Esophagus (tissue), 2 donors: ENCODE measurements around the gene CCDC50. TPM values are rescaled to one million over a fixed set of nuclear protein-coding genes. Genes with fewer than 3 reads are reported as not detected.

ENCODE experiments used
- H3K27ac ChIP-seq, 2 donors: one replicate each; pipeline ENCODE4 v1.5.1; 2013; ENCODE audit warnings: low read depth in 2 of 2, mild to moderate bottlenecking in 2 of 2, inconsistent platforms in 1 of 2, low read length in 1 of 2, moderate library complexity in 1 of 2
- H3K27me3 ChIP-seq, 2 donors: one replicate each; pipeline ENCODE4 v1.6.1; 2013; ENCODE audit warnings: low read length in 2 of 2, control low read depth in 1 of 2, mild to moderate bottlenecking in 1 of 2; ENCODE audit not compliant: insufficient read depth in 2 of 2, control insufficient read depth in 1 of 2
- H3K36me3 ChIP-seq, 2 donors: one replicate each; pipeline ENCODE4 v1.6.1; 2013; ENCODE audit warnings: low read length in 1 of 2; ENCODE audit not compliant: control insufficient read depth in 2 of 2, insufficient read depth in 2 of 2
- H3K4me1 ChIP-seq, 2 donors: one replicate each; pipeline ENCODE4 v1.6.1; 2013; ENCODE audit warnings: low read length in 1 of 2; ENCODE audit not compliant: control insufficient read depth in 2 of 2, insufficient read depth in 2 of 2
- H3K4me3 ChIP-seq, 2 donors: one replicate each; pipeline ENCODE4 v1.5.1; 2013; ENCODE audit warnings: low read length in 2 of 2, mild to moderate bottlenecking in 2 of 2, low read depth in 1 of 2, moderate library complexity in 1 of 2
- H3K9me3 ChIP-seq, 2 donors: one replicate each; pipeline ENCODE4 v1.6.1; 2013; ENCODE audit warnings: mild to moderate bottlenecking in 2 of 2, low read depth in 1 of 2, low read length in 1 of 2, moderate library complexity in 1 of 2; ENCODE audit not compliant: control insufficient read depth in 2 of 2, insufficient read depth in 1 of 2
- WGBS, 2 donors: extraction: QIAGEN DNeasy Blood & Tissue Kit; methylation state at CpG; one replicate each; pipeline ENCODE4 v1.1.7; 2013; 5-methylcytosine and 5-hydroxymethylcytosine counted together
- polyA plus RNA-seq, 2 donors: library from polyadenylated mRNA; stranded (reverse); fragments of 200-250 nt; gene quantifications; one replicate each; pipeline ENCODE4 v1.2.3, GENCODE V29; 2013
- donor health status: healthy with polysubstance abuse.
- donor health status: Bipolar disorder and iron deficiency.

Gene CCDC50
- polyA plus RNA-seq, 2 donors, result 12.8 to 14.9 TPM

GRCh38 chr3:191398607-191399006 lies 69.4 kb downstream of the CCDC50 start:
- H3K36me3 ChIP-seq, result no peaks in the 10 kb centered on the region
- H3K4me3 ChIP-seq, result no peak overlapping the region
- no peak overlapping the region for H3K27ac ChIP-seq
- H3K4me1 ChIP-seq, result no peaks in the 10 kb centered on the region
- 83 to 88% methylated on average over 1 of the region's 1 CpG for WGBS, 2 donors
- H3K27me3 ChIP-seq, result no peaks in the 10 kb centered on the region
- H3K9me3 ChIP-seq, result no peaks in the 10 kb centered on the region

DNA sequence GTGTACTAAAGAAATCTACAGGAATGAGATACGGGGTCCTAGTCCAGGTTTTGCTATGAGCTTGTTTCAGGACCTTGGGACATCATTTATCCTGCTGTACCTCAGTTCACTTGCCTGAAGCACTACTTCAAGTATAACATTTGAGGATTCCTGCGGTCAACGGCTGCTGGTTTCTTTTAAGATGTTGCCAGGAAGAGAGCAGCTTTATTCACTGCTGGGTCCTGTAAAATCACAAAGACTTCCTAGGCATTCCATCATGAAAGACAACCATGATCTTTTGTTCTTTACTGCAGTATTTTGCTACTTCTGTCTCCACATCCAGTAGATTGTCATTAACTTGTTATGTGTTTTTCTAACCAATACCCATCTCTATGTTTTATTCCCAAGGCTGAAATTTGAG lies 70.7 kb downstream of the CCDC50 start:
- Histone ChIP-seq H3K4me3 (no peak overlapping the region), H3K27ac (no peak overlapping the region), H3K36me3 (no peaks in the 10 kb centered on the region), H3K4me1 (no peaks in the 10 kb centered on the region), H3K27me3 (no peaks in the 10 kb centered on the region), H3K9me3 (no peaks in the 10 kb centered on the region)
- 90 to 96% methylated on average over 3 of the region's 3 CpGs for WGBS, 2 donors

DNA sequence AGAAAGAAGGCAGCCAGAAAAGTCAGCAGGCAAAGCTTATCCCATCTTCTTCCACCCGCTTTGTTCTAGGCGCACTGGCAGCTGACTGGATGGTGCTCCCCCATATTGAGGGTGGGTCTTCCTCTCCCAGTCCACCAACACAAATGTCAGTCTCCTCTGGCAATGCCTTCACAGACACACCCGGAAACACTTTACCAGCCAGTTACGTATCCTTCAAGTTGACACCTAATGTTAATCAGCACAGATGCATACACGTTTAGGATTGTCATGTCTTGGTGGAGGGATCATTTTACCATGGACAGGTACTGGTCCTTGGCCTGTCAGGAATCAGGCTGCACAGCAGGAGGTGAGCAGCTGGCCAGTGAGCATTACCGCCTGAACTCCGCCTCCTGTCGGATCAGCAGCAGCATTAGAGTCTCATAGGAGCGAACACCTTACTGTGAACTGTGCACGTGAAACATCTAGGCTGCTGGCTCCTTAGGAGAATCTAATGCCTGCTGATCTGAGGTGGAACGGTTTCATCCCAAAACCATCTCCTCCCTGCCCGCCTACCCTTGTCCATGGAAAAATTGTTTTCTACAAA lies 72.7 kb downstream of the CCDC50 start:
- 86 to 90% methylated on average over 12 of the region's 12 CpGs for WGBS, 2 donors
- no peaks in the 10 kb centered on the region for H3K9me3 ChIP-seq
- H3K27me3 ChIP-seq, result no peaks in the 10 kb centered on the region
- no peak overlapping the region for H3K27ac ChIP-seq
- no peak overlapping the region for H3K4me3 ChIP-seq
- no peaks in the 10 kb centered on the region for H3K36me3 ChIP-seq
- no peaks in the 10 kb centered on the region for H3K4me1 ChIP-seq

- WGBS, 2 donors, result 88 to 93% methylated on average over 3 of the region's 3 CpGs
- no peaks in the 10 kb centered on the region for H3K27me3 ChIP-seq
- H3K4me3 ChIP-seq, result no peak overlapping the region
- no peaks in the 10 kb centered on the region for H3K36me3 ChIP-seq
- H3K27ac ChIP-seq, result no peak overlapping the region
- no peaks in the 10 kb centered on the region for H3K9me3 ChIP-seq
- H3K4me1 ChIP-seq, result no peaks in the 10 kb centered on the region
Measured at GRCh38 chr3:191409791-191410359, 80.7 kb downstream of the CCDC50 start.

GRCh38 chr3:191412759-191413158 lies 83.6 kb downstream of the CCDC50 start:
- Histone ChIP-seq H3K4me3 (no peak overlapping the region), H3K9me3 (no peaks in the 10 kb centered on the region), H3K36me3 (no peaks in the 10 kb centered on the region), H3K27me3 (no peaks in the 10 kb centered on the region), H3K27ac (no peak overlapping the region), H3K4me1 (no peaks in the 10 kb centered on the region)
- WGBS, 2 donors, result 85 to 88% methylated on average over 1 of the region's 1 CpG

DNA sequence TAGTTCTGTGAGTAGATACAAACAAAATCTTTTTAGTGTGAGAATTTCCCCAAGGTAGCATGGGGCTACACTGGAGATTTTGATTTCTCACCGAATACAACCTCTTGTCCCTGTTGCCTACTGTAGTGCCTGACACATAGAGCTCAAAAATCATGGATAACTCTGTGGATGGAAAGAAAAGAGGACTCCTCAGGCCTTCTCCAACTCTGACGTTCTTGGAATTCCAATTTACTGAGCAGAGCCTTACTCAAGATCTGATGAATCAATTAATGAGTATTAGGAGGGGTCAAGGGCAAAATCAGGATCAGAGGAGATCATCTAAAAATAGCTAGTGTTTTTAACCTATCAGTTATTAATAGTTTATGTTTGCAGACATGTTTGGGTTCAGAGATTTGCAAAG lies 85.1 kb downstream of the CCDC50 start:
- Histone ChIP-seq H3K36me3 (no peaks in the 10 kb centered on the region), H3K27me3 (no peaks in the 10 kb centered on the region), H3K27ac (no peak overlapping the region), H3K4me3 (no peak overlapping the region), H3K9me3 (no peaks in the 10 kb centered on the region), H3K4me1 (no peaks in the 10 kb centered on the region)
- WGBS, 2 donors, result 26 to 32% methylated on average over 2 of the region's 2 CpGs

DNA sequence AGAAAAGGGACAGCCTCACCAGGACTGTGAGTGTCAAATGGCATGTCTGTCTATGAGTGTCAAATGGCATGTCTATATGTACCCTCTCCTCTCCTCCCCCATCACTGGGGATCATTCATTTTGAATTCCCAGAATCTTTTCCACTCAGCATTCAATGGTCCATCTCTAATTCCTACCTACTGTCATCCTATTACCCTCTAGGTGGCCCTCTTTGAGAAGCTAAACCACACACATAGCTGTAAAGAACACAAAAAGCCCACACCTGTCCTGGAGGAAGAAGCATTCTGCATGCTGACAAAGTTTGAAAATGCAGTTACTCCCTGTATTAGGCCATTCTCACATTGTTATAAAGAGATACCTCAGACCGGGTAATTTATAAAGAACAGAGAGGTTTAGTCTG lies 85.5 kb downstream of the CCDC50 start:
- Histone ChIP-seq H3K27ac (no peak overlapping the region), H3K4me1 (no peaks in the 10 kb centered on the region)
- 84 to 89% methylated on average over 1 of the region's 1 CpG for WGBS, 2 donors

DNA sequence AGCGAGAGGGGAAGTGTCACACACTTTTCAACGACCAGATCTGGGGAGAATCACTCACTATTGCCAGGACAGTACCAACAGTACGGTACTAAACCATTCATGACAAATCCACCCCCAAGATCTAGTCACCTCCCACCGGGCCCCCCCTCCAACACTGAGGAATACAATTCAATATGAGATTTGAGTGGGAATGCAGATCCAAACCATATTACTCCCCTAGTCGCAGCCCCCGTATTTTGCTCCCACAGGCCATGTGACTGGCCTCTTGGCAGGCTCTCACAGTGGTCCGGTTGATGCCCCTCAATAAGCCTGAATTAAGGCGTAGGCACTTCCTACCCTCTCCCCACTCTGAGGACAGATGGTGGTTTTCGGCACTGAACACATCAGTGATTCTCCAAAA lies 86.4 kb downstream of the CCDC50 start:
- Histone ChIP-seq H3K27ac (no peak overlapping the region), H3K4me1 (no peaks in the 10 kb centered on the region), H3K4me3 (no peak overlapping the region), H3K36me3 (no peaks in the 10 kb centered on the region), H3K9me3 (no peaks in the 10 kb centered on the region), H3K27me3 (no peaks in the 10 kb centered on the region)
- 85 to 91% methylated on average over 9 of the region's 9 CpGs for WGBS, 2 donors

More for the DNA sequence above, 85.5 kb downstream of the CCDC50 start:
- Histone ChIP-seq H3K36me3 (no peaks in the 10 kb centered on the region), H3K27me3 (no peaks in the 10 kb centered on the region), H3K4me3 (no peak overlapping the region), H3K9me3 (no peaks in the 10 kb centered on the region)

- H3K4me3 ChIP-seq, result no peak overlapping the region
- no peak overlapping the region for H3K27ac ChIP-seq
- no peaks in the 10 kb centered on the region for H3K27me3 ChIP-seq
- H3K9me3 ChIP-seq, result no peaks in the 10 kb centered on the region
- 76 to 79% methylated on average over 6 of the region's 6 CpGs for WGBS, 2 donors
- H3K36me3 ChIP-seq, result no peaks in the 10 kb centered on the region
- H3K4me1 ChIP-seq, result no peaks in the 10 kb centered on the region
Measured at GRCh38 chr3:191417457-191417729, 88.2 kb downstream of the CCDC50 start.

DNA sequence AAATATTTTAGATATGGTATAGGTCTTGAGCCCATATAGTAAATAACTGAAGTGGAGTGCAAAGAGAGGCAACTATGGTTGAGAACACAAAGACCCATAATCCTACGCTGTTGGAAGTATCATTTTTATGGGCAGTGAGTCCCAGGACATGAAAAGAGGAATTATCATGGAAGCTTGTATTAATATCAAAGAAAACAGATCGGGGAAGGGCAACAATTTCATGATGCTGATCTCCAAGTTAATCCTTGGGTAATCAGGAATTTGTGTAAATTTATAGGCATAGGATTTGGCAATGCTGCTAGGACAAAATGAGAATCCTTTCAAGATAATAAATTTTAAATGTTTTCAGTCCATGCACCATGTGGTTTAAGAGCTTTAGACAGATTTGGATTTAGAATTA lies 91.6 kb downstream of the CCDC50 start:
- no peak overlapping the region for H3K27ac ChIP-seq
- no peaks in the 10 kb centered on the region for H3K4me1 ChIP-seq
- 62 to 80% methylated on average over 2 of the region's 2 CpGs for WGBS, 2 donors
- H3K27me3 ChIP-seq, result no peaks in the 10 kb centered on the region
- no peaks in the 10 kb centered on the region for H3K9me3 ChIP-seq
- H3K4me3 ChIP-seq, result no peak overlapping the region
- H3K36me3 ChIP-seq, result no peaks in the 10 kb centered on the region
